ENCODE results near the gene C19orf85.

DNA sequence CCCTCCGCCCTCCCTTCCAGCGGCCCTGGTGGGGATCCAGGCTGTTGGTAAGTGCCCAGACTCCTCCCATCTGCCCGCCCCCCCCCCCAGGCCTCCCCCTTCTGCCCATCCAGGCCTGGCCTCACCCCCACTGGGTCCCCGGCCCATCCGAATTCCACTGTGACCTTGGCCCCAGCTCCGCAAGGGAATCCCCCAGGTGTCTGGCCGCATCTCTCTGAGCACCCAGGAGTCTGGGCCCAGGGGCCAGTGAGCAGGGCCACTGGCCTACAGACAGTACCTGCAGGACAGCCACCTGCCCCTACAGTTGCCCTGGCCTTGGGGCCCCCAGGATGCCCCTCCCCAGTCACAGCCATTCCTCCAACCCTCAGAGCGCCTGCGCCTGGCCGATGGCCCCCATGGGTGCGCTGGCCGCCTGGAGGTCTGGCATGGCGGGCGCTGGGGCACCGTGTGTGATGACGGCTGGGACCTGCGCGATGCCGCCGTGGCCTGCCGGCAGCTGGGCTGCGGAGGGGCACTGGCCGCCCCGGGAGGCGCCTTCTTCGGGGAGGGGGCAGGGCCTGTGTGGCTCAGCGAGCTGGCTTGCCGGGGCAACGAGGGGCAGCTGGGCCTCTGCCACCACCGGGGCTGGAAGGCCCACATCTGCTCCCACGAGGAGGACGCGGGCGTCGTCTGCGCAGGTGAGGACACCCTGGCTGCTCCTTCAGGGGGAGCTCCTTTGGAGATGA, 24.6 kb upstream of the C19orf85 start:
- TF ChIP-seq, protein P1, sequence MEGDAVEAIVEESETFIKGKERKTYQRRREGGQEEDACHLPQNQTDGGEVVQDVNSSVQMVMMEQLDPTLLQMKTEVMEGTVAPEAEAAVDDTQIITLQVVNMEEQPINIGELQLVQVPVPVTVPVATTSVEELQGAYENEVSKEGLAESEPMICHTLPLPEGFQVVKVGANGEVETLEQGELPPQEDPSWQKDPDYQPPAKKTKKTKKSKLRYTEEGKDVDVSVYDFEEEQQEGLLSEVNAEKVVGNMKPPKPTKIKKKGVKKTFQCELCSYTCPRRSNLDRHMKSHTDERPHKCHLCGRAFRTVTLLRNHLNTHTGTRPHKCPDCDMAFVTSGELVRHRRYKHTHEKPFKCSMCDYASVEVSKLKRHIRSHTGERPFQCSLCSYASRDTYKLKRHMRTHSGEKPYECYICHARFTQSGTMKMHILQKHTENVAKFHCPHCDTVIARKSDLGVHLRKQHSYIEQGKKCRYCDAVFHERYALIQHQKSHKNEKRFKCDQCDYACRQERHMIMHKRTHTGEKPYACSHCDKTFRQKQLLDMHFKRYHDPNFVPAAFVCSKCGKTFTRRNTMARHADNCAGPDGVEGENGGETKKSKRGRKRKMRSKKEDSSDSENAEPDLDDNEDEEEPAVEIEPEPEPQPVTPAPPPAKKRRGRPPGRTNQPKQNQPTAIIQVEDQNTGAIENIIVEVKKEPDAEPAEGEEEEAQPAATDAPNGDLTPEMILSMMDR (conservative IDR thresholded peaks at IDR 0.05 in 1 of 2, IDR thresholded peaks at IDR 0.05 in 1 of 2; ENCODE audit: low read depth in 1 of 2, low read length in 2 of 2), result no peak
- no peak for TF ChIP-seq EZH2 (IDR thresholded peaks at IDR 0.05; ENCODE audit: low read length, missing control alignments)

Measured in fibroblast of lung (primary cell).